ENCODE data around the gene KLK4.

Gene KLK4, protein sequence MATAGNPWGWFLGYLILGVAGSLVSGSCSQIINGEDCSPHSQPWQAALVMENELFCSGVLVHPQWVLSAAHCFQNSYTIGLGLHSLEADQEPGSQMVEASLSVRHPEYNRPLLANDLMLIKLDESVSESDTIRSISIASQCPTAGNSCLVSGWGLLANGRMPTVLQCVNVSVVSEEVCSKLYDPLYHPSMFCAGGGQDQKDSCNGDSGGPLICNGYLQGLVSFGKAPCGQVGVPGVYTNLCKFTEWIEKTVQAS

DNA sequence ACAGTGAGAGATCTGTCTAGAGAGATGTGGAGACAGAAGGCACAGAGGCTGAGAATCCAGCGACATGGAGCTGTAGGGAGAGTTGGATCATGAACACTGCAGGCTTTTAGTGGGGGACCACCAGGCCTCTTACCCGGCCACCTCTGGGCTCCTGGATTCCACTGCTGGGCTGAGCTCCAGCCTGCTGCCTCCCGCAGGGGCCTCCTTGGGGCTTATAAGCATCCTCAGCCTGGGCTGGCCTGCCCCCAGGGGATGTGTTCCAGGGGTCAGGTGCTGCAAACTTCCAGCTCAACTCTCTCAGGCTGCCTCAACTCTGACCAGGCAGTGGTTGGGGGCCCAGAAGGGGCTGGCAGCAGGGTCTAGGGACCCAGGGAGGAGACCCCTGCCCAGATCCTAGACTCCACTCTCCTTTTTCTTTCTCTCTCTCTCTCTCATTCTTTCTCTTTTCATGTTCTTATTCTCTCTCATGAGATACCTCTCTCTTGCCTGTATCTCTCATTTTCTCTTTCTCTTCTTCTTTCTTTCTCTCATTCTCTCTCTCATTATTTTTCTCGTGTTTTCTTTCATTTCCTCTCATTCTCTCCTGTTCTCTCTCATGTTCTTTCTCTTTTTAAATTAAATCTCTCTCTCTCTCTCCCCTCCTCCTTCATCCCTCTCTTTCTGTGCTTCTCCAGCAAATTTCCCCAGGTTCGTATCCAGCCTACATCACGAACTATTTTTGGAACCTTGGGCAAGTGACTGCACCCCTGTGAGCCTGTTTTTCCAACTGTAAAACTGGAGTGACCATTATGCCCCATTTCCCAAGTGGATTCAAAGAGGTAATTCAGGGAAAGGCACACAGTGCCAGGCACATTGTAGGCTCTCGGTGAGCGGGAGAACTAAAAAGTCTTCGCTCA, at the start of gene KLK4:
TSS of gene KLK4 (minus strand) at position 190 of the 896 bp plus-strand sequence. CDS start 657 bp downstream, outside the sequence.
- DNase-seq (ENCODE audit: low read depth) = no peak

DNA sequence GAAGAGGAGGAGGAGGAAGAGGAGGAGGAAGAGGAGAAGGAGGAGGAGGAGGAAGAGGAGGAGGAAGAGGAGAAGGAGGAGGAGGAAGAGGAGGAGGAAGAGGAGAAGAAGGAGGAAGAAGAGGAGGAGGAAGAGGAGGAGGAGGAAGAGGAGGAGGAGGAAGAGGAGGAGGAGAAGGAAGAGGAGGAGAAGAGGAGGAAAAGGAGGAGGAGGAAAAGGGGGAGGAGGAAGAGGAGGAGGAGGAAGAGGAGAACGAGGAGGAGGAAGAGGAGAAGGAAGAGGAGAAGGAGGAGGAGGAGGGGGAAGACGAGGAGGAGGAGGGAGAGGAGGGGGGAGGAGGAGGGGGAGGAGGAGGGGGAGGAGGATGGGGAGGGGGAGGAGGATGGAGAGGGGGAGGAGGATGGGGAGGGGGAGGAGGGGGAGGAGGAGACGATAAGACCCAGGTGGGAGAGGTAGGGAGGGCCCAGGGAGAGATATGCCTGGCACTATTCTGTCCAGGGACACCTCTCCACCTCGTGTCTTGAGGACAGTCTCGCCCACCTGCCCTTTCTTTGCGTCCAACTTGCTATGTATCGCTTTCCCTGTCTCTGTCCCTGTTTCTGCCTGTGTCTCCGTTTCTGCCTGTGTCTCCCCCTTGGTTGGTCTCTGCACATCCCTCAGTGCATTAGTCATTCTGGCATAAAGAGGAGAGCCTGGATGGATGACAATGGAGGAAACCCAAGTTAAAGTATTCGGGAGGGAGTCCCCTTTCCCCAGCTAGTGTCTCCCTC, 48.7 kb upstream of the KLK4 start:
- DNase-seq (ENCODE audit: low read depth) = no peak

DNA sequence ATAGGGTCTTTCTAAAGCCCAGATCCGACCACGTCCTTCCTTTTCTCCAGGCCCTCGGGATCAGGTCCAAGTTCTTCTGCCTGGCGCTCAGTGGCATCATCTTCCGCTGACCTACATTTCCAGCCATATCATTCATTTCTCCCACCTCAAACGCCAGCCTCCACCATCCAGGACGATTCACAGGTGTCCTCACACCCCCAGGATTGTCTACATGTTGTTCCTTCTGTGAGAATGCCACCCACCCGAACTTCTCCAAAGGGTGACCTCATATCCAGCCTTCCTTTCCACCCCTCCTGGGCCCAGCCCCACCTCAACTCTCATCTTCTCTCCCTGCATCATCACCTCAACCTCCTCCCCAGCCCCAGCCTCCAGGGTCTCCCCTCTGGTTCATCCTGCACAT, 46.4 kb upstream of the KLK4 start:
- DNase-seq (ENCODE audit: low read depth) = no peak

DNA sequence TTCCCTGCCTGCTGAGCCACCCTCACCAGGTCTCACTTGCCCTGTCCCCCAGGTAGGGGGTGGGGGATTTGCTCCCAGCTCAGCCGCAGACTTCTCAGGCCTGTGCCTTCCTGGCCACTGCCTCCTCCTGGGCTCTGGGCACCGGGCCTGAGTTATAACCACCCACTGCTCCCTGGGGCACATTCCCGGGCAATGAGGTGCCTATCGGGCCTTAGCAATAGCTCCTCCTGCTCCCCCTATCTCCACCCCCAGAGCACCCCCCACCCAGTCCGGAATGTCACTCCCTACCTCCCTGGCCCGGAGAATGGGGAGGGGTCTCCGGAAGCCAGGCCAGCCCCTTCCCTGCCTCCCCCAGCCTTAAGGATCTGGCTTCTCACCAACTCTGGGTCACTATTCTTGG, 41.7 kb upstream of the KLK4 start, which contains the start of gene KLK5:
TSS of gene KLK5 (minus strand) at position 129 of the 400 bp plus-strand sequence. CDS start 381 bp downstream, outside the sequence.
- no peak for DNase-seq (ENCODE audit: low read depth)

DNA sequence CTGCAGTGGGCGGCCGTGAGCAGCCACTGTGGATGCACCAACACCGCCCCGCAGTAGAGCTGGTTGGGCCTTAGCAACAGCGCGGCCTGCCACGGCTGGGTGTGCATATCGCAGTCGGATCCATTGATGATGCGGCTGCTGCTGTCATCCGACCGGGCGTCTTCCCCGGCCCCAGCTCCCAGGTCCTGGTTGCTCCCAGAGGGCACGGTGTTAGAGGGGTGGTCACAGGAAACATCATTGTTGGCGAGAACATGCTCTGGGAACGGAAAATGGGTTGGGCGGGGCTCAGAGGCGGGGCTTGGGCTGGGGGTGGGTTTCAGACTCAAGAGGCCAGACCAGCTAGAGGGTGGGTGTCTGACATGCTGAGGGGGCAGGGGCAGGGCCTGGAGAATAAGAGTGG, 38.7 kb upstream of the KLK4 start:
- no peak for DNase-seq (ENCODE audit: low read depth)

DNA sequence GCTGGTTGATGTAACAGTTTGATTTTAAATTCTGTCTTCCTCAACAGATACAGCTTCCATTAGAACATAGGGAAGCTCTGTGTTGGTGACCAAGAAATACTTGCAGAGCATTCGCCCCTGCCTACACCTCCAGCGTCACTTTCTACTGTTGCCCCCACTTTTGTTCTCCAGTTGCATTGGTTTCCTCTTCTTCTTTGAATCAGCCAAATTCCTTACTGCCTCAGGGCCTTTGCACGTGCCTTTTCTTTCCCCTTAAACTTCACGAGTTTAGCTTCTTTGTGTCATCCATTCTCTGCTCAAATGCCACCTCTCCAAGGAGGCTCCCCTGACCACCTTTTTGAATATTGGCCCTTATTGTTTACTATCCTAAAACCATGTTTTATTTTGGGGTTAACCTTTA, 35.9 kb upstream of the KLK4 start:
- DNase-seq (ENCODE audit: low read depth) = no peak

DNA sequence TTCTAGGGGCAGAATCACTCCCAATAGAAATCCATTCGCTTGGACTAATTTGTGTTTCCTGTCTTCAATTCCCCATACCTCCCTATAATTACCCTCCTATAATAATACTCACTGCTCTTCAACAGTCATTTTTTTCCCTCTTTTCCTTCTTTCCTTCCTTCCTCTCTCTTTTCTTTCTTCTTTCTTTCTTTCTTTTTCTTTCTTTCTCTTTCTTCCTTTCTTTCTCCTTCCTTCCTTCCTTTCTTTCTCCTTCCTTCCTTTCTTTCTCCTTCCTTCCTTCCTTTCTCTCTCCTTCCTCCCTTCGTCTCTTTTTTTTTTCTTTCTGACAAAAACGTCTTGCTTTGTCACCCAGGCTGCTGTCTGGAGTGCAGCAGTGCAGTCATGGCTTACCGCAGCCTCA, 33.6 kb upstream of the KLK4 start:
- DNase-seq (ENCODE audit: low read depth) = no peak

DNA sequence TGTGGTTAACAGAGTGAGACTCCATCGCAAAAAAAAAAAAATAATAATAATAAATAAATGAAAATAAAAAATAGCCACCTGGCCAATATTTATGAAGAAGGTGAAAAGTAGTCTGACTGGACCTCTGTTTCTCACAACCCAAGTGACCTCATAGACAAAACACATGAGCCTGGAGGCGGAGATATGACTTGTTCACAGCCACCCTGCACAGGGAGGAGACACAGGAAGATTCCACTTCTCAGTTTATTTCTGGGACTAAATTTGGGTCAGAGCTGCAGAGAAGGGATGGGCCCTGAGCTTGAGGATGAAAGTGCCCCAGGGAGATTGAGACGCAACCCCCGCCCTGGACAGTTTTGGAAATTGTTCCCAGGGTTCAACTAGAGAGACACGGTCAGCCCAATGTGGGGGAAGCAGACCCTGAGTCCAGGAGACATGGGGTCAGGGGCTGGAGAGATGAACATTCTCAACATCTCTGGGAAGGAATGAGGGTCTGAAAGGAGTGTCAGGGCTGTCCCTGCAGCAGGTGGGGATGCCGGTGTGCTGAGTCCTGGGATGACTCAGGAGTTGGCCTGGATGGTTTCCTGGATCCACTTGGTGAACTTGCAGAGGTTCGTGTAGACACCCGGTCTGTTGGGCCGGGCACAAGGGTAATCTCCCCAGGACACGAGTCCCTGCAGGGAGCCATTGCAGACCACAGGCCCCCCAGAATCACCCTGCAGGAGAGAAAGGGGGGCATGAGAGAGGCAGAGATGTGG, 32.1 kb upstream of the KLK4 start:
- DNase-seq (ENCODE audit: low read depth) = no peak

DNA sequence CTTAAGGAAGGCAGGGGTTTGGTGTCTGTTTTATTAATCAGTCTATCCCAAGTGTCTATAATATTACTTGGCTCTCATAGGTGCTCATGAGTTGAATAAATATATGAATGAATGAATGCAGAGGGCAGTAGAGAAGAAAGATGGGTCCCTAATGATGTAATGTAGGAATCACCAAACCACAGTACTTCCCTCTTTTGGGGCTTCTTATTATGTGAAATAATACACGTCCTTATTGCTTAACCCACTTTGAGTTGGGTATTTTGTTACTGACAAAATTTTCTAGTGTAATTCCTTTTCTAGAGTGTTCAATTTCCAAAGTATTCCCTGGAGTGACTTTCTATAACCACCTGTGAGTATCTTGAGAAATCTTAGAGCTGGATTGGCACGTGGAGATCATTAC, 28.4 kb upstream of the KLK4 start:
- DNase-seq (ENCODE audit: low read depth) = no peak

DNA sequence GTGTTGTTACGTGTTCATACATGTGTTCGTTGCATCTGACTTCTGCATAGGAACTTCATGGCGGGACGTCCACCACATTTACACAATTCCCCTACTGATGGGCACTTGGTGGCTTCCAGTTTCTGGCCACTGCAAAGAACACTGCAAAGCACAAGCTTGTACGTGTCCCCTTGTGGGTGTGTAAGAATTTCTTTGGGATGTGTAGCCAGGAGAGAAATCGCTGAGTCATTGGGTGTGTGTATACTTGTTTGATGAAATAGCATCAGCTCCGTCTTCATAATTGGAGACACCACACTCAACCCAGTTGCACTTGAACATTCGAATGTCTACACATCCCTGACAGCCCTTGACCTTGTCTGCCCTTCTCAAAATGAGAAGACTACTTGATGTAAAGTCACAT, 22.4 kb upstream of the KLK4 start:
- DNase-seq (ENCODE audit: low read depth) = no peak

DNA sequence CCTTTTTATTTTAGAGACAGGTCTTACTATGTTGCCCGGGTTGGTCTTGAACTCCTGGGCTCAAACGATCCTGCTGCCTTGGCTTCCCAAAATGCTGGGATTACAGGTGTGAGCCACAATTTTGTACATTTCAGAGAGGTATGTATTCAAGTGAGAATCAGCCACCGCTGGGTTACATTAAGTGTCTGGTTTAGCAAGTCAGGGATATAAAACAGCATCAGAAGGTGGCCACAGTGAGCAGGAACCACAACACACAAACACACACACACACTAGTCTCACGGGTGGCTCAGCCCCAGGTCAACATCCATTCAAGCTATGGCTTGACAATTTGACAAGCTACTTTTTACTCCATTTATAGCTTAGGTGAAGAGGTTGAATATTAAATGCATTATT, 21.5 kb upstream of the KLK4 start:
- no peak for DNase-seq (ENCODE audit: low read depth)

DNA sequence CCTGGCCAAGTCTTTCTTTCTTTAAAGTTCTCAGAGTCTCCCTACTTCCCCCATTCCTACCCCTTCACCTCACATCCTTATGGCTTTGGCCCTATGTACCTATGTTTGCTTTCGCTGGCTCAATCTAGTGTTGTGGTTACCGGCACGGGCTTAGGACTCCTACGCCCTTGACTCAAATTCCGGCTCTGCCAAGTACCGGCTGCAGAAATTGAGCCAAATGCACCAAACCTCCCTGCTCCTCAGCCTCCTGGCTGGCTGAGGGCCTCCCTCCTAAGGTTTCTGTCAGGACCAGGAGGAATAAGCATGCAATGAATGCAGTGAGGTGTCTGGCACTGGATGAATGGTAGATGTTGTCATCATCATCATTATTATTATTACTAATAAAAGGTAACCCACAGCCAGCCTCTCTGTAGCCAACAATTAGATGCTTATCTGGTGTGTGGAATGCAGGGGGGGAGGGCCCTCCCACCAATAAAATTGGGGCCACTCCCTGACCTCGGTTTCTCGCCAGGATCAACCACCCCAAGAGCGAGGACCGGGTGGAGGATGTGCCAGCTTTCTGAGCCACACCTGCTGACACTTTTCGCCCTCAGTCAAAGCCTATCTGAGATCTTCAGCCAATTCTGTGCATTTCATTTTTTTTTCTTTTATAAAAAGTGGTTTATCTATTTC, 21.0 kb upstream of the KLK4 start:
- no peak for DNase-seq (ENCODE audit: low read depth)

DNA sequence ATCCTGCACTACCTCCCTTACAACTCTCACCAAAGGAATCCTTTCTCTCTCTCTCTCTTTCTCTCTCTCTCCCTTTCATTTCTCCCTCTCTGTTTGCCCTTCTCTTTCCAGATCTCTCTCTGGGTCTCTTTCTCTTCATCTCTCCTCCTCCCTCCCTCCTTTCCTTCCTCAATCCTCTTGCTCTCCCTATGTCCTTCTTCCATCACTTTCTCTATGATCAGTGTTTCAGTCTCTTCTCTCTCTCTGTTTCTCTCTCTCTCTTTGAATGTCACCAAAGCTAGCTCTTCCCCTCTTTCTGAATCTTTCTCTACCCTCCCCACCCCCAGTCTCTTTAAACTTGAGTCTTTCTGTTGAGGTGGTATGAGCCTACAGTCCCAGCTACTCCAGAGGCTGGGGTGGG, 19.8 kb upstream of the KLK4 start:
- no peak for DNase-seq (ENCODE audit: low read depth)

DNA sequence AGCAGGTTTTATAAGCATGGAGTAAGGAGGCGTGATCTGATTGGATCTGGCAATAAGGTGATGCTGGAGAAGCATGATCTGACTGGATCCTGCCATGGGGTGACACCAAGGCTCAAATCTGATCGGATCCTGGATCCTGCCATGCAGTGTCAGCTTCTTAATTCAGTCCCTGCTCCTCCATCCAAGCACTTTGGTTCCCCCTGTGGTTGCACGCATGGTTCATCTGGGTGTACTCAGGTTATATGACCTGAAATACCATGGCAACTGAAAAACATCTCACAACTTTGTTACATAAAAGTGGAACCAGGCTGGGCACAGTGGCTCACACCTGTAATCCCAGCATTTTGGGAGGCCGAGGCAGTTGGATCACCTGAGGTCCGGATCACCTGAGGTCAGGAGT, 17.6 kb upstream of the KLK4 start:
- DNase-seq (ENCODE audit: low read depth) = no peak

DNA sequence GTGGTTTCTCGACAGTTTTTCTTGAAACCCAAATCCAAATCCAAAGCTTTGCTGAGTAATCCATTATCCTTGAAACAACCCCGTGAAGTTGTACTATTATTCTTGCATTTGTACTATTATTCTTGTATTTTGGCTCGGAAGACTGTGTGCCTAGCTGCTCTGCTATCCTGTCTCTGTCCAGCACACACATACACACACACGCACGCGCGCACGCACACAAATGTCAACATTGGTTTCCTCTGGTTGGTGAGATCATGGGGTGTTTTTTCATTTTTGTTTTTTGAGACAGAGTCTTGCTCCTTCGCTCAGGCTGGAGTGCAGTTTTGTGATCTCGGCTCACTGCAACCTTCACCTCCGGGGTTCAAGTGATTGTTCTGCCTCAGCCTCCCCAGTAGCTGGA, 14.9 kb upstream of the KLK4 start:
- DNase-seq (ENCODE audit: low read depth) = no peak

DNA sequence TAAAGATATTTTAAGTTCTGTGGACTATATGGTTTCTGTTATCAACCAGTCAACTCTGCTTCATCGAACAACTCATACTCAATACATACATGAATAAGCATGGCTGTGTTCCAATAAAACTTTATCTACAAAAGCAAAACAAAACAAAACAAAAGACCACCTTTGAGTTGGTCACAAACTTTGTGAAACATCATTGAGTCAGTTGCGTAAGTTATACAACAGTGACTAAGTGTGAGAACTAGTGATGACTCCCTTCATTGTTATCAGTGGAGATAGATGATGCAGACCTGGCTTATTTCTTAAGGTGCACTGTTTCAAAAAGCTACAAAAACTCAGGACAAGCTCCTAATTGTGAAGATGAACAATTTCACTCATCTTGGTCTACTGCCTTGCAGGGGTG, 14.5 kb upstream of the KLK4 start:
- DNase-seq (ENCODE audit: low read depth) = no peak

DNA sequence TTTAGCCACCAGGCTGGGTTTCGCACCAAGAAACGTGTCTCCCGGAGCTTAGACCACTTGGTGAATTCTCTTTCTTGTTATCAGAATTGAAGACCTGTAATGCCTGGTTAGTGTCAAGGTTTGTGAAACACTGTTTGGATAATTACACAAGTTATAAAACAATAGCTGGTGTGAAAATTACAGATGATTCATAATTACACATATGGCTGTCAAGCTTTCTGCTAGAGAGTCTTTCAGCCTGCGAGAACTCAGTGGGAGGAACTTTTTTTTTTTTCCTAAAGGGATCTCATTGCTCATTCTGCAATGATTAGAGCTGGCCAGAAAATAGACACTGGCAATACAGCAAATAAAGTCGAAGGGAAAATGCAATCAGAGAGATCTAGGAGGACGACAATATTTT, 13.4 kb upstream of the KLK4 start:
- DNase-seq (ENCODE audit: low read depth) = no peak

DNA sequence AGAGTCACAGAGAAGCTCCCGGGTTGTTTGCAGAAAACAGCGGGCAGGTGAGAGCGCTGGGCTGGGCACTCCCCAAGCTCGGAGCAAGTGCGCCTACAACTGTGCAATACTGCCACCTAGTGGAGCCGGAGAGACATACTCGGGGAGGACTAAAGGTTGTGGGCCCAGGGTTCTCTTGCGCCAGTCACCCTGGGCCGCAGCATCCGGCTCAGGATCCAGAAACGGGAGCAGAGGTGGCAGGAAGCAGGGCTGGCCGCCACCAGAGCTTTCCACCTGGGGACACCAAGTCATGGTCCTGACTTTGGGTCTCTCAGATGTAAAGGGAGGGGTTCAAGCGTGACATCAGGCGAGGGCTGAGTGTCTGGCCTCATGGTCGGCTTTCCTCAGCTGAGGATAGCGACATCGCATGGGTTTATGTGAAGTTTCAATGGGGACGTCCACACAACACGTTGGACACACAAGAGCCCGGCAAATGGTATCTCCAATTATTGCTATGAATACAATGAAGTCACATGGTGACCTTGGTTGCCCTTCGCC, 11.2 kb upstream of the KLK4 start:
- DNase-seq (ENCODE audit: low read depth) = peak; percentile 53

DNA sequence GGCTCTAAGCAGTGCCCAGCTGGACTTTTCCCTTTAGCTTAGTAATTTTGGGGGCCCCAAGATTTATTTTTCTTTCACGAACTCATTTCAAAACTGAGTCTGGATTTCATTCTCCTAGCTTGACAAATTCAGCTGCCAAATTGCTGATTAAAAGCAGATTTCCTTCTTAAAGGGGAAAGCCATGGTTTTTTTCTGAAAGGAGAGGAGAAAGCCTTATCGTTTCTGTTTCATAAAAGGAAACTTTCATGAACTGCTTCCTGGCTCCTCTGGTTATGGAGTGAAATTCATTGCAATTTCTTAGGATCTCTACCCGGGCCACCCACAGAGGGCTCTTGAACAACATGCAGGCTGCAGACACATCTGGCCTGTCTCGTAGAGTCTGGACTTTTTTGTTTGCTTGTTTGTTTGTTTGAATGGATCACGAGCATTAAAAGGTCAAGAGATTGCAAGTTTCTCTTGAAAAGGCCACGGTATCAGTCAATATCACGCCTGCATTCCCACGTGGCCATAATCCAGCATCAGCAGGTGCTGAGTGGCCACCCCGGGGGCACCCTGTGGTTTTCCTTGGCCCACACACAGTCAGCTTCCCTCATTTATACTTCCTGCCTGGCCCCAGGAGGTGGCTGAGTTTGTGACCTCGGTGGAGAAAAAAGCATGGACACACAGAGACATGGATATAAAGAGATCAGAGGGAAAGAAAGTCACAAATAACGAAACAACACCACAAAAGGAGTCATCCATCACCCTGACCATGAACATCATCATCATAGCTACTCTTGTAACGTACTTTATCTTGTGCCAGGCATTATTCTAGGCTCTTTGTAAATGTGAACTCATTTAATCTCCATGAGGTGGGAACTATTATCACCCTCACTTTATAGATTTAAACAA, 10.5 kb upstream of the KLK4 start:
- no peak for DNase-seq (ENCODE audit: low read depth)

DNA sequence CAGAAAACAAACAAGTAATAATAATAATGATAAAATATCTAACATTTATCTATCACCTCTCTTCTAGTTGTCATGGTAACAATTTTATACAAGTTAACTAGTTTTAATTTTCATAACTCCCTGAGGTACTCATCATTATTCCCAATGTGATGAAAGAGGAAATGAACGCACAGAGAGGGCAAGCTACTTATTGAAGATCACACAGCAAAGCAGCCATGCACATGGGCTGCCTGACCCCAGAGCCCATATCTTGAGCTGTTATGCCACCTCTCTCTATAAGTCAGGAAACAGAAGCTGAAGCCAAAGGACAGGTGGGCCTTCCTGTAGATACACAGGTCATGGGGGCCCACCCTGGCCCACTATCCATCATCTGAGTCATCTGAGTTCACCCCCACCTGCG, 4.9 kb upstream of the KLK4 start:
- no peak for DNase-seq (ENCODE audit: low read depth)

Measured in activated T-helper 9 cell treated with anti-CD3 and anti-CD28 coated beads, Interleukin-2, amount 50 U/mL, for 16 hours (primary cell).